K562 (cell line): ENCODE measurements around the gene DNAJB1. TPM values are rescaled to one million over a fixed set of nuclear protein-coding genes. Genes with fewer than 3 reads are reported as not detected.

Experiments used
- ATAC-seq: fragments of 200-7000 bp; cut with Tn5 transposase; 3 replicates; pipeline ENCODE4 v1.9.1; 2020; ENCODE audit warnings: moderate library complexity
- BruUV-seq: library from RNA; stranded (reverse); fragments of 400-500 nt; replicated peaks from 2 replicates; lab custom pipeline; 2021; lab: Mats Ljungman, UMichigan
- CTCF ChIA-PET: fragments of 300-600 bp; formaldehyde crosslinking; extraction: SDS; loops from one replicate; lab custom pipeline; 2021; ENCODE audit warnings: low intra/inter-chr PET ratio; lab: Yijun Ruan, JAX
- POLR2A ChIA-PET: fragments of 300-600, 350-650 bp; sonication (Branson Sonifier 250); formaldehyde crosslinking; extraction: SDS; loops from one replicate; lab custom pipeline; 2021; ENCODE audit warnings: antibody characterized with exemption, inconsistent platforms; lab: Yijun Ruan, JAX
- DNase-seq, 4 experiments: peaks; one replicate each; pipeline versions ENCODE4 v3.0.0 to v3.0.0-alpha.2; 2011 to 2018; ENCODE audit warnings: low spot score in 3 of 4, mixed read lengths in 3 of 4; ENCODE audit errors: extremely low read depth in 1 of 4
- FAIRE-seq: peaks from 2 replicates; lab custom pipeline; 2011; peaks lifted over from hg19 to GRCh38; lab: Jason Lieb, UNC
- H2AFZ ChIP-seq: 2 replicates; pipeline ENCODE4 v1.6.0; 2011; ENCODE audit warnings: low read depth, low read length, control low read depth, inconsistent platforms
- H3K27ac ChIP-seq: fragments of 200-600 bp; 3 replicates; pipeline ENCODE4 v1.8.0; 2011; ENCODE audit warnings: low read depth, mild to moderate bottlenecking, control low read depth, inconsistent platforms, low read length, moderate library complexity, mixed read lengths; ENCODE audit errors: extremely low read depth
- H3K27me3 ChIP-seq, 2 experiments: fragments of 300-600 bp in 1 of 2; 2 replicates in 1 of 2; 3 replicates in 1 of 2; pipeline versions ENCODE4 v1.6.0 to v1.8.0; 2011; ENCODE audit warnings: inconsistent platforms in 2 of 2, low read length in 2 of 2, mild to moderate bottlenecking in 1 of 2, mixed read lengths in 1 of 2, moderate library complexity in 1 of 2; ENCODE audit not compliant: control insufficient read depth in 2 of 2, insufficient read depth in 2 of 2
- H3K36me3 ChIP-seq: fragments of 300-600 bp; 3 replicates; pipeline ENCODE4 v1.8.0; 2011; ENCODE audit warnings: mild to moderate bottlenecking, low read length, inconsistent platforms; ENCODE audit not compliant: control insufficient read depth, insufficient read depth
- H3K4me1 ChIP-seq, 2 experiments: fragments of 200-600 bp in 1 of 2; replicated peaks in 1 of 2; 2 replicates in 1 of 2; 3 replicates in 1 of 2; pipeline versions ENCODE4 v1.5.1 to v1.8.0; 2011; ENCODE audit warnings: inconsistent platforms in 2 of 2, low read length in 2 of 2, mild to moderate bottlenecking in 1 of 2, mixed read lengths in 1 of 2, moderate library complexity in 1 of 2; ENCODE audit not compliant: control insufficient read depth in 2 of 2, insufficient read depth in 2 of 2
- H3K4me2 ChIP-seq: 2 replicates; pipeline ENCODE4 v1.6.1; 2011; ENCODE audit warnings: low read length, control low read depth, inconsistent platforms, mixed read lengths; ENCODE audit not compliant: insufficient read depth
- H3K4me3 ChIP-seq: fragments of 200-600 bp; sonication (generic), shearing (Covaris generic); 2 replicates; pipeline ENCODE4 v1.5.1; 2016; ENCODE audit warnings: control low read depth, inconsistent platforms
- H3K79me2 ChIP-seq: fragments of 200-600 bp; 3 replicates; pipeline ENCODE4 v1.8.0; 2011; ENCODE audit warnings: low read length, inconsistent platforms; ENCODE audit not compliant: control insufficient read depth, insufficient read depth
- H3K9ac ChIP-seq, 2 experiments: 2 replicates each; pipeline versions ENCODE4 v1.6.0 to v1.6.1; 2011; ENCODE audit warnings: low read depth in 2 of 2, low read length in 2 of 2, control low read depth in 1 of 2, inconsistent platforms in 1 of 2, mild to moderate bottlenecking in 1 of 2, mixed read lengths in 1 of 2; ENCODE audit not compliant: insufficient read depth in 1 of 2
- H3K9me1 ChIP-seq: one replicate; pipeline ENCODE4 v1.6.0; 2011; ENCODE audit warnings: inconsistent platforms, mild to moderate bottlenecking, low read length, moderate library complexity; ENCODE audit not compliant: control insufficient read depth, insufficient read depth
- H3K9me3 ChIP-seq: replicated peaks from 2 replicates; pipeline ENCODE4 v1.5.1; 2011; ENCODE audit warnings: low read depth, low read length, inconsistent platforms; ENCODE audit not compliant: control insufficient read depth, insufficient read depth
- H4K20me1 ChIP-seq: replicated peaks from 2 replicates; pipeline ENCODE4 v1.6.1; 2011; ENCODE audit warnings: low read length, inconsistent platforms, mixed read lengths; ENCODE audit not compliant: control insufficient read depth, insufficient read depth
- ASH1L ChIP-seq: fragments of 450-650 bp; IDR thresholded peaks from 2 replicates; pipeline ENCODE4 v1.6.1; 2018; ENCODE audit warnings: borderline replicate concordance, mild to moderate bottlenecking, low read depth; ENCODE audit not compliant: partially characterized antibody
- CCNT2 ChIP-seq: IDR thresholded peaks from 2 replicates; pipeline ENCODE4 v1.6.1; 2011; ENCODE audit warnings: borderline replicate concordance, low read depth, mild to moderate bottlenecking, moderate library complexity, mixed read lengths, low read length; ENCODE audit not compliant: insufficient read length; ENCODE audit errors: extremely low read depth
- CEBPB ChIP-seq: fragments of 450-650 bp; IDR thresholded peaks from 2 replicates; pipeline ENCODE4 v1.6.1; 2016; ENCODE audit warnings: missing genetic modification characterization, missing compliant biosample characterization
- CTCF ChIP-seq, 3 experiments: IDR thresholded peaks in 2 of 3; conservative IDR thresholded peaks in 1 of 3; 2 replicates each; pipeline ENCODE4 v1.5.1; 2011 to 2012; ENCODE audit warnings: low read length in 3 of 3, mild to moderate bottlenecking in 3 of 3, control low read depth in 2 of 3, improper control_type of control experiment in 1 of 3, inconsistent platforms in 1 of 3, low read depth in 1 of 3, mixed read lengths in 1 of 3, moderate library complexity in 1 of 3; ENCODE audit not compliant: insufficient read depth in 2 of 3
- GTF2F1 ChIP-seq: IDR thresholded peaks from 2 replicates; pipeline ENCODE4 v1.6.1; 2011; ENCODE audit warnings: low read depth, low read length, improper control_type of control experiment
- JUNB ChIP-seq: fragments of 450-650 bp; formaldehyde crosslinking; conservative IDR thresholded peaks from 2 replicates; pipeline ENCODE4 v1.4.0; 2020; ENCODE audit warnings: mild to moderate bottlenecking
- KAT2B ChIP-seq: IDR thresholded peaks from one replicate; pipeline ENCODE4 v1.6.1; 2012; ENCODE audit warnings: low read depth, mild to moderate bottlenecking, control low read depth, inconsistent platforms, low read length, moderate library complexity
- LCOR ChIP-seq: sonication (generic); formaldehyde crosslinking; IDR thresholded peaks from 2 replicates; pipeline ENCODE4 v1.8.0; 2022; ENCODE audit warnings: mild to moderate bottlenecking, missing genetic modification reagents
- MECOM ChIP-seq: fragments of 250-450 bp; sonication (Bioruptor Pico); IDR thresholded peaks from 2 replicates; pipeline ENCODE4 v1.8.0; 2022; ENCODE audit warnings: inconsistent platforms
- MED1 ChIP-seq: sonication (generic); formaldehyde crosslinking; IDR thresholded peaks from 2 replicates; pipeline ENCODE4 v1.8.1; 2023; ENCODE audit warnings: missing genetic modification reagents, borderline replicate concordance
- POLR2AphosphoS5 ChIP-seq: IDR thresholded peaks from 2 replicates; pipeline ENCODE4 v1.6.1; 2011; ENCODE audit warnings: mild to moderate bottlenecking, low read depth, low read length, moderate library complexity; ENCODE audit not compliant: control insufficient read depth, insufficient read depth
- RHOXF2B ChIP-seq: fragments of 250-450 bp; sonication (Bioruptor Pico); conservative IDR thresholded peaks from 2 replicates; pipeline ENCODE4 v1.5.1; 2021
- TARDBP ChIP-seq: fragments of 450-650 bp; IDR thresholded peaks from 2 replicates; pipeline ENCODE4 v1.6.1; 2016
- ZFP1 ChIP-seq: fragments of 450-650 bp; formaldehyde crosslinking; IDR thresholded peaks from 2 replicates; pipeline ENCODE4 v1.4.0; 2020; ENCODE audit warnings: mild to moderate bottlenecking, mixed read lengths
- ZNF384 ChIP-seq: IDR thresholded peaks from 2 replicates; pipeline ENCODE4 v1.6.1; 2012; ENCODE audit warnings: low read depth, low read length, improper control_type of control experiment
- ZNF780A ChIP-seq: fragments of 250-450 bp; sonication (Bioruptor Pico); IDR thresholded peaks from 2 replicates; pipeline ENCODE4 v1.5.0; 2021; ENCODE audit warnings: mild to moderate bottlenecking
- ZSCAN32 ChIP-seq: fragments of 450-650 bp; formaldehyde crosslinking; IDR thresholded peaks from 2 replicates; pipeline ENCODE4 v1.4.0; 2020; ENCODE audit warnings: mild to moderate bottlenecking, moderate library complexity
- WGBS: fragments of 100-300 bp; shearing (Covaris generic); methylation state at CpG from one replicate; pipeline ENCODE4 v1.1.6; 2016; ENCODE audit warnings: low coverage, mixed read lengths; ENCODE audit not compliant: insufficient coverage; ENCODE audit errors: missing lambda C conversion rate; 5-methylcytosine and 5-hydroxymethylcytosine counted together
- in situ Hi-C: fragments of 300-500 bp; cut with MboI; formaldehyde crosslinking; loops from 4 replicates; pipeline ENCODE4 v1.15.0; 2018; ENCODE audit warnings: inconsistent platforms, mixed read lengths
- intact Hi-C: fragments of 100-400 bp; cut with micrococcal nuclease; formaldehyde crosslinking; loops from 2 replicates; pipeline ENCODE4 v1.14.2; 2022
- polyA plus RNA-seq, 8 experiments: library from polyadenylated mRNA; depleted of rRNA in 4 of 8; stranded (reverse) in 5 of 8; unstranded in 3 of 8; fragments of >200 nt; fragmentation: Nextera tagmentation in 2 of 8; fragmentation: Illumina TruSeq in 1 of 8; extraction: Ambion mirVana in 2 of 8; extraction: Trizol in 1 of 8; gene quantifications; 2 replicates each; pipeline versions ENCODE4 v1.2.1 to v1.2.3, GENCODE V29; 2011 to 2014; ENCODE audit warnings: inconsistent platforms in 1 of 8, missing spikeins in 1 of 8
- total RNA-seq, 7 experiments: library from RNA; depleted of rRNA in 6 of 7; stranded (reverse); fragments of >200 nt in 6 of 7; fragmentation: Illumina TruSeq in 2 of 7; extraction: Trizol in 2 of 7; gene quantifications; 2 replicates each; pipeline versions ENCODE4 v1.2.1 to v1.2.3, GENCODE V29; 2011 to 2021; ENCODE audit warnings: low replicate concordance in 1 of 7

Gene DNAJB1
- total and polyA plus RNA-seq, 9 of the 15 experiments (the other 6 are each of a cell fraction or from before 2014, with no cell fraction given), result 13.2 to 113 (median 62.1) TPM

DNA sequence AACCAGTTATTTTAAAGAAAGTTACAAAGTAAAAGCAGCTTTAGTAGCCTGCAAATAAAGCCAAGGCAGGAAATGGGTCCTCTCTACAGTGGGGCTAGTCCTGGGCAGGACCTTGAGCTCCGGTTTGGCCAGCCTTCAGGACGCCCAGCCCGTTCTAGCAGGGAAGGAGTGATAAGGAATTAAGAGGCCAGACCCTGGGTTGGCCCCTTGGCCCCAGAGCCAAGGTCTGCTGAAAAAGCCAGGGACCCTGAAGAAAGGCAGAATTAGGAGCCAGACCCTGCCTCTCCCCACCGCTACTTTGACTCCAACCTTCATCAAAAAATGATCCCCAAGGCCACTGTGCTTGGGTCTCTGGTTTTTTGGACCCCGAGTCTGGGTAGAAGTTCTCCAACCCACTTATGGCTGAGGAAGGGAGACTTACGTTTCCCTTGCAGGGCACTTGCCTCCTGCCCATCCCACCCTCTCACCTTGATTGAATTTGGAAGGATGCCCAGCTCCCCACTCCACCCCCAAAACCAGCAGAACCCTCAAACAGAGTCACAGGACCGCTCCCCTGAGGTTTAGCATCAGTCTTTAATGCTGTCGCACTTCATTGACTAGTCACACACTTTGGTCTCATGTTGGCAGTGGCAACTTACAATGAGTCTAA, 3.9 kb downstream of the DNAJB1 start (continued):
- TF ChIP-seq ZFP1 (CRISPR knock-in tag), result no peak
- TF ChIP-seq ZSCAN32 (CRISPR knock-in tag), result no peak
- peak; percentile 32 for TF ChIP-seq POLR2AphosphoS5
- TF ChIP-seq ZNF780A (CRISPR knock-in tag), result no peak
- TF ChIP-seq, all 486 proteins: peak for 10

GRCh38 chr19:14512406-14512961, 5.7 kb downstream of the DNAJB1 start:
- FAIRE-seq, result no peak
- peaks cover 38% of the 10 kb centered on the region for H3K36me3 ChIP-seq
- 69% methylated on average over 14 of the region's 14 CpGs for WGBS
- peaks cover 25% of the 10 kb centered on the region for H4K20me1 ChIP-seq
- ATAC-seq, result no peak
- H2AFZ ChIP-seq, result no peak overlapping the region
- no peak overlapping the region; a peak in 1 of 4 replicates for H3K9ac ChIP-seq
- peaks cover 38 to 57% of the 10 kb centered on the region in 2 experiments for H3K4me1 ChIP-seq
- no TSS peak for BruUV-seq
- H3K4me2 ChIP-seq, result no peak overlapping the region
- ChIA-PET POLR2A (interaction anchor here (0.7 to 2.2 kb wide), 6 partner anchors 11 to 177 kb away, joined by 3 to 11 read pairs (median 4); no protein-coding TSS in a partner anchor), CTCF (no interaction called here)
- no peak overlapping the region for H3K4me3 ChIP-seq
- peaks cover 35% of the 10 kb centered on the region for H3K79me2 ChIP-seq
- peak overlapping the region; percentile 41; the same call in 1 of the 3 replicates for H3K27ac ChIP-seq
- no peak for DNase-seq
- no peaks in the 10 kb centered on the region for H3K9me1 ChIP-seq
- intact Hi-C loops (no loop called here), in situ Hi-C loops (no loop called here)
- no peaks in the 10 kb centered on the region for H3K9me3 ChIP-seq
- TF ChIP-seq MED1 (CRISPR knock-in tag) (no peak), GTF2F1 (no peak), JUNB (no peak), ZNF384 (peak; percentile 57; the same call in 1 of the 2 replicates), RHOXF2B (CRISPR knock-in tag) (no peak), TARDBP (no peak), MECOM (no peak), CTCF (IDR thresholded peaks at IDR 0.05 in 2 of 3, conservative IDR thresholded peaks at IDR 0.05 in 1 of 3; ENCODE audit: insufficient read depth in 2 of 3, low read depth in 1 of 3, low read length in 3 of 3) (0 out of 6 replicates have a peak, but pooled peaks of 1 of the 3 experiments have one; percentile 0), CCNT2 (no peak), LCOR (no peak), ASH1L (no peak), KAT2B (no peak), CEBPB (tag) (peak; percentile 5; the same call in 1 of the 2 replicates)
- no peaks in the 10 kb centered on the region for H3K27me3 ChIP-seq
